ENCODE data around the gene EZR. TPM values are rescaled to one million over a fixed set of nuclear protein-coding genes. Genes with fewer than 3 reads are reported as not detected.

Gene EZR
- total RNA-seq, 1 experiment from 2014 or later: 375 TPM

- Histone ChIP-seq H3K4ac (ENCODE audit: low read depth, low read length) (peak overlapping the region; percentile 4), H3K27me3 (ENCODE audit: insufficient read depth, low read length) (no peaks in the 10 kb centered on the region), H3K18ac (ENCODE audit: insufficient read length, low read depth, low read length) (peak overlapping the region; percentile 97), H4K5ac (ENCODE audit: insufficient read length, low read depth, low read length) (peak overlapping the region; percentile 96), H4K20me1 (ENCODE audit: control insufficient read depth, insufficient read depth, insufficient read length) (no peaks in the 10 kb centered on the region), H3K9me3 (ENCODE audit: control insufficient read depth, low read depth, low read length) (no peaks in the 10 kb centered on the region), H3T11ph (ENCODE audit: low read length) (no peak overlapping the region), H3K14ac (ENCODE audit: insufficient read depth, low read length) (peak overlapping the region; percentile 84), H3K79me2 (ENCODE audit: insufficient read depth, low read length) (no peaks in the 10 kb centered on the region), H2AK5ac (ENCODE audit: insufficient read length, low read length) (peak overlapping the region; percentile 77), H2AFZ (ENCODE audit: low read length) (no peak overlapping the region), H3K79me1 (ENCODE audit: insufficient read depth, low read depth, low read length, poor library complexity, severe bottlenecking) (no peaks in the 10 kb centered on the region), H2BK5ac (ENCODE audit: insufficient read length, low read length) (peak overlapping the region; percentile 89), H2BK120ac (ENCODE audit: low read depth, low read length, poor library complexity, severe bottlenecking) (no peak overlapping the region), H3K9ac (ENCODE audit: extremely low read depth, insufficient read length, low read length) (peak overlapping the region; percentile 55), H4K8ac (replicated peaks; ENCODE audit: insufficient read length, low read depth, low read length) (peak overlapping the region; percentile 21), H3K4me1 (ENCODE audit: insufficient read depth, low read length) (peaks cover 13% of the 10 kb centered on the region; the same call in 1 of the 2 replicates), H3K23ac (ENCODE audit: insufficient read length, low read depth, low read length) (peak overlapping the region; percentile 53), H3K4me2 (ENCODE audit: insufficient read depth, insufficient read length, low read length) (peak overlapping the region; percentile 60), H3K27ac (ENCODE audit: insufficient read length, low read depth, low read length) (peak overlapping the region; percentile 98), H4K91ac (ENCODE audit: insufficient read length, low read depth, low read length) (peak overlapping the region; percentile 7), H2BK12ac (ENCODE audit: insufficient read length, low read depth, low read length) (peak overlapping the region; percentile 25), H3K56ac (ENCODE audit: insufficient read length, low read depth, low read length) (peak overlapping the region; percentile 9), H2BK15ac (ENCODE audit: low read depth, low read length) (no peak overlapping the region), H2BK20ac (ENCODE audit: low read depth, low read length, poor library complexity, severe bottlenecking) (no peak overlapping the region), H3K23me2 (ENCODE audit: insufficient read length, low read depth, low read length, poor library complexity, severe bottlenecking) (no peaks in the 10 kb centered on the region)
- Mint-ChIP-seq H3K27me3 (ENCODE audit: low read depth) (no peaks in the 10 kb centered on the region), H3K9me3 (no peaks in the 10 kb centered on the region; a peak in 1 of 5 replicates), H3K4me1 (peaks cover 25 to 29% of the 10 kb centered on the region in 2 experiments), H3K27ac (peak overlapping the region in 2 of 3 experiments; percentile 71 to 78; a peak in 2 of 7 replicates), H3K36me3 (ENCODE audit: insufficient read depth in 1 of 3, low read depth in 3 of 3) (no peaks in the 10 kb centered on the region), H3K4me3 (no peak overlapping the region)
- WGBS (ENCODE audit: extremely low coverage, insufficient read length, low lambda C conversion rate): no CpG with 5 or more reads among the region's 11 CpGs
- TF ChIP-seq, protein P1, sequence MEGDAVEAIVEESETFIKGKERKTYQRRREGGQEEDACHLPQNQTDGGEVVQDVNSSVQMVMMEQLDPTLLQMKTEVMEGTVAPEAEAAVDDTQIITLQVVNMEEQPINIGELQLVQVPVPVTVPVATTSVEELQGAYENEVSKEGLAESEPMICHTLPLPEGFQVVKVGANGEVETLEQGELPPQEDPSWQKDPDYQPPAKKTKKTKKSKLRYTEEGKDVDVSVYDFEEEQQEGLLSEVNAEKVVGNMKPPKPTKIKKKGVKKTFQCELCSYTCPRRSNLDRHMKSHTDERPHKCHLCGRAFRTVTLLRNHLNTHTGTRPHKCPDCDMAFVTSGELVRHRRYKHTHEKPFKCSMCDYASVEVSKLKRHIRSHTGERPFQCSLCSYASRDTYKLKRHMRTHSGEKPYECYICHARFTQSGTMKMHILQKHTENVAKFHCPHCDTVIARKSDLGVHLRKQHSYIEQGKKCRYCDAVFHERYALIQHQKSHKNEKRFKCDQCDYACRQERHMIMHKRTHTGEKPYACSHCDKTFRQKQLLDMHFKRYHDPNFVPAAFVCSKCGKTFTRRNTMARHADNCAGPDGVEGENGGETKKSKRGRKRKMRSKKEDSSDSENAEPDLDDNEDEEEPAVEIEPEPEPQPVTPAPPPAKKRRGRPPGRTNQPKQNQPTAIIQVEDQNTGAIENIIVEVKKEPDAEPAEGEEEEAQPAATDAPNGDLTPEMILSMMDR (conservative IDR thresholded peaks at IDR 0.05): no peak
- no peak for DNase-seq
Measured at GRCh38 chr6:158852312-158853071, 33.3 kb upstream of the EZR start.
